Neural progenitor cell (in vitro differentiated cells): ENCODE results near the gene FGF2.

Experiments
- EZH2 ChIP-seq: fragments of 200-600 bp; sonication (generic); IDR thresholded peaks from 2 replicates; pipeline ENCODE4 v1.6.1; 2017; ENCODE audit warnings: antibody characterized with exemption, mild to moderate bottlenecking, moderate library complexity
- EZH2phosphoT487 ChIP-seq: fragments of 200-600 bp; sonication (generic); IDR thresholded peaks from 2 replicates; pipeline ENCODE4 v1.6.1; 2017; ENCODE audit warnings: antibody characterized with exemption
- TF ChIP-seq, protein P1 (sequence below): fragments of 200-600 bp; sonication (generic); IDR thresholded peaks from 2 replicates; pipeline ENCODE4 v1.5.1; 2017; ENCODE audit warnings: antibody characterized with exemption, mild to moderate bottlenecking

- TF ChIP-seq, protein P1, sequence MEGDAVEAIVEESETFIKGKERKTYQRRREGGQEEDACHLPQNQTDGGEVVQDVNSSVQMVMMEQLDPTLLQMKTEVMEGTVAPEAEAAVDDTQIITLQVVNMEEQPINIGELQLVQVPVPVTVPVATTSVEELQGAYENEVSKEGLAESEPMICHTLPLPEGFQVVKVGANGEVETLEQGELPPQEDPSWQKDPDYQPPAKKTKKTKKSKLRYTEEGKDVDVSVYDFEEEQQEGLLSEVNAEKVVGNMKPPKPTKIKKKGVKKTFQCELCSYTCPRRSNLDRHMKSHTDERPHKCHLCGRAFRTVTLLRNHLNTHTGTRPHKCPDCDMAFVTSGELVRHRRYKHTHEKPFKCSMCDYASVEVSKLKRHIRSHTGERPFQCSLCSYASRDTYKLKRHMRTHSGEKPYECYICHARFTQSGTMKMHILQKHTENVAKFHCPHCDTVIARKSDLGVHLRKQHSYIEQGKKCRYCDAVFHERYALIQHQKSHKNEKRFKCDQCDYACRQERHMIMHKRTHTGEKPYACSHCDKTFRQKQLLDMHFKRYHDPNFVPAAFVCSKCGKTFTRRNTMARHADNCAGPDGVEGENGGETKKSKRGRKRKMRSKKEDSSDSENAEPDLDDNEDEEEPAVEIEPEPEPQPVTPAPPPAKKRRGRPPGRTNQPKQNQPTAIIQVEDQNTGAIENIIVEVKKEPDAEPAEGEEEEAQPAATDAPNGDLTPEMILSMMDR, result no peak
- TF ChIP-seq EZH2, result no peak
- TF ChIP-seq EZH2phosphoT487, result no peak
Measured at GRCh38 chr4:122796801-122797404, 29.7 kb upstream of the FGF2 start.
